NCI-H1436 (cell line): ENCODE data around the gene GFER.
A peak's percentile ranks its signal among the peaks of the same experiment; 100 is the strongest.
"Not testable (repeated sequence)": the region's sequence is repeated elsewhere in the genome, so short reads cannot be mapped to it uniquely, and the experiment has no call there.

ENCODE experiments used
- DNase-seq: peaks from one replicate; lab custom pipeline; 2025; lab: John Stamatoyannopoulos, UW

The GFER gene

GRCh38 chr16:2006317-2006716 is 22.3 kb downstream of the GFER start:
- no peak for DNase-seq

GRCh38 chr16:2007081-2007836 is 23.3 kb downstream of the GFER start:
- DNase-seq, result no peak

- no peak for DNase-seq
Measured at GRCh38 chr16:2008009-2008526, 24.1 kb downstream of the GFER start.

GRCh38 chr16:2008631-2009163 is 24.7 kb downstream of the GFER start:
- no peak for DNase-seq

- no peak for DNase-seq
Measured at GRCh38 chr16:2009164-2009711, 25.2 kb downstream of the GFER start.

- peak; percentile 85 for DNase-seq
Measured at GRCh38 chr16:2009791-2010510, 26.0 kb downstream of the GFER start, which contains the start of gene ZNF598. TSS of gene ZNF598 (minus strand) at chr16:2009821.

- not testable (repeated sequence) for DNase-seq
Measured at GRCh38 chr16:2011726-2012125, 27.7 kb downstream of the GFER start.

- no peak for DNase-seq
Measured at GRCh38 chr16:2013527-2013926, 29.5 kb downstream of the GFER start.

- DNase-seq, result no peak
Measured at GRCh38 chr16:2015117-2015946, 31.3 kb downstream of the GFER start.

GRCh38 chr16:2015947-2016208 is 31.9 kb downstream of the GFER start:
- no peak for DNase-seq

GRCh38 chr16:2016407-2016922 is 32.5 kb downstream of the GFER start:
- no peak for DNase-seq

- peak; percentile 18 for DNase-seq
Measured at GRCh38 chr16:2019518-2019920, 35.5 kb downstream of the GFER start, which contains the start of gene NPW. TSS of gene NPW (plus strand) at chr16:2019785.

- DNase-seq, result no peak
Measured at GRCh38 chr16:2019921-2020831, 36.2 kb downstream of the GFER start.

- DNase-seq, result no peak
Measured at GRCh38 chr16:2022723-2023091, 38.7 kb downstream of the GFER start.

- peak; percentile 80 for DNase-seq
Measured at GRCh38 chr16:2023092-2024031, 39.4 kb downstream of the GFER start.

GRCh38 chr16:2024032-2024420 is 40.0 kb downstream of the GFER start:
- no peak for DNase-seq

GRCh38 chr16:2025251-2025650 is 41.3 kb downstream of the GFER start:
- DNase-seq, result no peak

- DNase-seq, result no peak
Measured at GRCh38 chr16:2025878-2026460, 42.0 kb downstream of the GFER start.

- no peak for DNase-seq
Measured at GRCh38 chr16:2026461-2027023, 42.5 kb downstream of the GFER start, which contains the start of gene NHERF2. TSS of gene NHERF2 (plus strand) at chr16:2026902. CDS start at chr16:2027006, 104 bp downstream.
